Psoas muscle (tissue), 8 donors: ENCODE results near the gene DMBT1. TPM values are rescaled to one million over a fixed set of nuclear protein-coding genes. Genes with fewer than 3 reads are reported as not detected.

Experiments
- ATAC-seq, 4 donors: fragments of 200-7000 bp; cut with Tn5 transposase; one replicate each; pipeline ENCODE4 v1.9.1; 2020; ENCODE audit warnings: moderate library complexity in 3 of 4, mild to moderate bottlenecking in 2 of 4
- DNase-seq, 2 donors: peaks; one replicate each; pipeline ENCODE4 v3.0.0-alpha.2; 2020
- H3K27ac ChIP-seq: fragments of 200-600 bp; one replicate; pipeline ENCODE4 v1.8.0; 2022
- H3K27me3 ChIP-seq, 3 donors: fragments of 200-600 bp in 1 of 3; one replicate each; pipeline versions ENCODE4 v1.6.1 to v1.8.0; 2013 to 2022; ENCODE audit warnings: low read length in 2 of 3, mild to moderate bottlenecking in 2 of 3, moderate library complexity in 1 of 3; ENCODE audit not compliant: insufficient read depth in 3 of 3
- H3K36me3 ChIP-seq, 2 donors: fragments of 200-600 bp in 1 of 2; one replicate each; pipeline versions ENCODE4 v1.6.1 to v1.8.0; 2013 to 2022; ENCODE audit warnings: low read depth in 1 of 2, mild to moderate bottlenecking in 1 of 2, moderate library complexity in 1 of 2; ENCODE audit not compliant: insufficient read depth in 1 of 2
- H3K4me1 ChIP-seq: fragments of 200-600 bp; one replicate; pipeline ENCODE4 v1.8.0; 2022
- H3K4me3 ChIP-seq: fragments of 200-600 bp; one replicate; pipeline ENCODE4 v1.8.0; 2022; ENCODE audit warnings: mild to moderate bottlenecking
- H3K9me3 ChIP-seq: fragments of 200-600 bp; one replicate; pipeline ENCODE4 v1.8.0; 2022
- whole genome bisulfite sequencing, 3 donors: extraction: QIAGEN DNeasy Blood & Tissue Kit; methylation state at CpG; one replicate each; pipeline versions ENCODE4 v1.1.6 to v1.1.7; 2013; 5-methylcytosine and 5-hydroxymethylcytosine counted together
- intact Hi-C, 2 donors: fragments of 100-400 bp; cut with DNase I; formaldehyde crosslinking; loops; one replicate each; pipeline versions ENCODE4 v1.11.0 to v1.14.2; 2022
- polyA plus RNA-seq, 3 donors: library from polyadenylated mRNA; stranded (reverse); fragments of 200-250 nt; gene quantifications; one replicate each; pipeline ENCODE4 v1.2.3, GENCODE V29; 2013
- total RNA-seq, 4 donors: library from RNA; stranded (reverse); fragmentation: NEBNext Ultra II Directional in 2 of 4; extraction: Animal tissue kit (Norgen Biotek cat#: 25700) in 2 of 4; gene quantifications; one replicate each; pipeline versions ENCODE4 v1.2.1 to v1.2.4, GENCODE V29; 2021 to 2023
- TF ChIP-seq, protein P1 (sequence below): fragments of 200-600 bp; IDR thresholded peaks from one replicate; pipeline ENCODE4 v1.8.0; 2022; ENCODE audit warnings: antibody characterized with exemption
- donor health status: healthy with polysubstance abuse.
- donor health status: DM: no; HTN: no; CAD: no; lungs with moderate emphysema.
- donor health status: Bipolar disorder and iron deficiency.
- donor health status: healthy.
- donor health status: DM: yes; HTN: yes; CAD: no.
- donor health status: DM: no; HTN: no; CAD: no.
- donor health status: DM: no; HTN: no; CAD: no.
- donor health status: DM: yes; HTN: yes; CAD: no.

Gene DMBT1
- total and polyA plus RNA-seq, 7 donors: 0.03 to 0.43 (median 0.19) TPM

DNA sequence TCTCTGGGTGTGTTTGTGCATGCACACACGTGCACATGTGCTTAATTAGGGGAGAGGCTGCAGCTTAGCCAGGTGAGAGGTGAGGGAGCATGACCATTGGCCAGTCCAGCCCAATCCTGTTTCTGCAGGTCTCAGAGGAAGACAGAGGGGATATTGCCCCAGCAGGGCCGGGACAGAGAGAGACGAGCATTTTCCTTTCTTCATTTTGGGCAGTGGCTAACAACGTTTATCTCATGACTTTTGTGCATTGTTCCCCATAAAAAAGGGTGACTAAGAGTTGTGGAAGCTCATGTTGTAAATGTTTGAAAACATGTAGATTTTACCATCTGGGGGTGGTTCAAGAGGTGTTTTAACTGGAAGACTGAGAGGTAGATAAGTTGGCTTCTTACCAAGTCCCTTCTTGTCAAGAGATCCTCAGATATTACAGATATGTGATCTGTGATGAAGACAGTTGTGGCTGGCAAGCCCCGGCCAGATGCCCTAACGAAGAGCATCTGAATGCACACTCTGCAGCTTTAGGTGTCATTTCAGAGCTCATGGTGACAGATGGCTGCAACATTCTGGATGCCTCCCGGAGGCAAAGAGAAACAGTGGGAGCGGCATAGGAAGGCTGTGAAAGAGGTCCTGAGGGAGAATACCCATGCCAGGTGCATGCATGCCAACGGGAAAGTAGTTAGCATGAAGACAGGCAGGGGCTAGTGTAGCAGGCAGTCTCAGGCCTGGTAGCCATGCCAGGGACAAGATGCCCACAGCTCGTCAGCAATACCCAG, 16.7 kb upstream of the DMBT1 start:
- Histone ChIP-seq H3K9me3 (no peaks in the 10 kb centered on the region), H3K4me1 (no peaks in the 10 kb centered on the region), H3K36me3 (no peaks in the 10 kb centered on the region), H3K27me3 (no peaks in the 10 kb centered on the region), H3K27ac (no peak overlapping the region), H3K4me3 (no peak overlapping the region)
- TF ChIP-seq, protein P1, sequence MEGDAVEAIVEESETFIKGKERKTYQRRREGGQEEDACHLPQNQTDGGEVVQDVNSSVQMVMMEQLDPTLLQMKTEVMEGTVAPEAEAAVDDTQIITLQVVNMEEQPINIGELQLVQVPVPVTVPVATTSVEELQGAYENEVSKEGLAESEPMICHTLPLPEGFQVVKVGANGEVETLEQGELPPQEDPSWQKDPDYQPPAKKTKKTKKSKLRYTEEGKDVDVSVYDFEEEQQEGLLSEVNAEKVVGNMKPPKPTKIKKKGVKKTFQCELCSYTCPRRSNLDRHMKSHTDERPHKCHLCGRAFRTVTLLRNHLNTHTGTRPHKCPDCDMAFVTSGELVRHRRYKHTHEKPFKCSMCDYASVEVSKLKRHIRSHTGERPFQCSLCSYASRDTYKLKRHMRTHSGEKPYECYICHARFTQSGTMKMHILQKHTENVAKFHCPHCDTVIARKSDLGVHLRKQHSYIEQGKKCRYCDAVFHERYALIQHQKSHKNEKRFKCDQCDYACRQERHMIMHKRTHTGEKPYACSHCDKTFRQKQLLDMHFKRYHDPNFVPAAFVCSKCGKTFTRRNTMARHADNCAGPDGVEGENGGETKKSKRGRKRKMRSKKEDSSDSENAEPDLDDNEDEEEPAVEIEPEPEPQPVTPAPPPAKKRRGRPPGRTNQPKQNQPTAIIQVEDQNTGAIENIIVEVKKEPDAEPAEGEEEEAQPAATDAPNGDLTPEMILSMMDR: no peak
- DNase-seq (no peak), ATAC-seq (no peak)
- WGBS, 3 donors: 69 to 74% (median 71%) methylated on average over 10 of the region's 10 CpGs
- intact Hi-C loops: no loop called here

DNA sequence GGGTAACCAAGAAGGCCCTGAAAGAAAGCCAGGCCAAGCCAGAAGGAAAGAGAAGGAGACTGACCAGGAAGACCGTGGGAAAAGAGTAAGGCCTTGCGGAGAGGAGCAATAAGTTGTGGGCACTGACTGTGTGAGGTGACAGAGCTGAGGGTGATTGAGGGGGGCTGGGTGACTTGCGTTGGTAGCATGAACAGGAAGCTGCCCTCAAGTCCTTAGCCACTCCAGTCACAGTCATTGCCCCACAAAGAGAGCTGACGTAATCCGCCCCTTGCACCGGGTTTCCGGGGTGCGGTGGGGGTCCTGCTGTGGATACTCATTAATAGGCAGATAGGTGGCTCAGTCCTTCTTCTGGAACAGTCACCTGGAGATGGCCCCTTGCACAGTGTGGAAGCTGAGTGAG, 16.1 kb upstream of the DMBT1 start:
- ATAC-seq: no peak
- TF ChIP-seq, protein P1: no peak

DNA sequence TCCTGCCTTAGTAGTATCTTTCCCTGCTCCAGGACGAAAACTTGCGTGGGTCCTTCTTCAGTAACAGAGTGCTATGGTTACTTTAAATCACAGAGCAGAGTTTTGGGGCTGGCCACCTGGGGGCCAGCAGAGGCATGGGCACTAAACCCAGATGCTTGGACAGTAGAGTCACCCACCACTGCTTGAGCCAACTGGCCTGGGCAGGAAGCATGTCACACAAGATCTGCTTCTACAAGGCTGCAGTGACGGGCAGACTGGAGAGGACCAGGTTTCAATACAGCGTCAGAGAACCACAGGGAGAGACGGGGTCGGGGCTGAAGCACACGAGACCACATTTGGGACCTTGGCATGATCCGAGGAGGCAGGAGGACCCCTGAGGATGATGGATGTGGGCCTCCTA, 14.3 kb upstream of the DMBT1 start:
- WGBS, 3 donors: 80 to 89% (median 85%) methylated on average over 8 of the region's 8 CpGs
- H3K4me3 ChIP-seq: no peak overlapping the region
- H3K36me3 ChIP-seq: no peaks in the 10 kb centered on the region
- ATAC-seq (no peak), DNase-seq (no peak)
- no peaks in the 10 kb centered on the region for H3K27me3 ChIP-seq
- TF ChIP-seq, protein P1: no peak
- H3K9me3 ChIP-seq: no peaks in the 10 kb centered on the region
- H3K4me1 ChIP-seq: no peaks in the 10 kb centered on the region
- intact Hi-C loops: no loop called here
- H3K27ac ChIP-seq: no peak overlapping the region

More for the DNA sequence above, 16.1 kb upstream of the DMBT1 start:
- Histone ChIP-seq H3K4me3 (no peak overlapping the region), H3K4me1 (no peaks in the 10 kb centered on the region), H3K27me3 (no peaks in the 10 kb centered on the region), H3K27ac (no peak overlapping the region), H3K9me3 (no peaks in the 10 kb centered on the region), H3K36me3 (no peaks in the 10 kb centered on the region)
- no peak for DNase-seq
- intact Hi-C loops: no loop called here
- WGBS, 3 donors: 91 to 99% (median 93%) methylated on average over 8 of the region's 8 CpGs

DNA sequence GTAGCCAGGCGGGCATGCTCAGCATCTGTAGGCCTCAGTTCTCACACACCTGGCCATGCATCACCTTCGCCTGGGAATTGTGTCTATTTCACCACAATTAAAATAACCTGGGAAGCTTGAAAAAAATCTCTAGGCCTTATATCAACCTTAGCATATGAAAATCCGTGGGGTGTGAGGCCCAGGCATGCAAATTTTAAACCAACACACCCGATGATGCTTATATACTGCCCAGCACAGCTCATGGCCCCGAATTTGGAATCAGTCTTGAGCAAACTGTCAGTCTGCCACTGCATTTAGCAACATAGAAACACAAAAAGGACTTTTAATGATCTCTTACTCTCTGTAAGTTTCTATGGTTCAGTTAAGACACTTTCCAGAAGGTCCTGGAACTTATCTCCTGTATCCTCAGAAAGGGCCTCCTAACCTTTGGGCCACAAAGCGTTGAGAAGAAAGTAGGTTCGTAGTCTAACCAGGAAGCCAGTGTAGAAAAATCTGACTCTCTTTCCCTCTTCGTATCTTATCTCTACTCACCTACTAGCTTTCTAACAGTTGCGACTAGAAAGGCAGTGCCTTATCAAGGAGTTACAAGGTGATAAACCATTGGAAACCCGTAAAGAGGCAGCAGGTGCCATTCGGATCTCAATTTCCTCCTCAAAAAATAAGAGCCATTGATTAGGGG, 12.0 kb upstream of the DMBT1 start:
- Histone ChIP-seq H3K4me3 (no peak overlapping the region), H3K27me3 (no peaks in the 10 kb centered on the region), H3K36me3 (no peaks in the 10 kb centered on the region), H3K9me3 (no peaks in the 10 kb centered on the region), H3K4me1 (no peaks in the 10 kb centered on the region), H3K27ac (no peak overlapping the region)
- ATAC-seq (no peak), DNase-seq (no peak)
- WGBS, 3 donors: 89 to 91% (median 90%) methylated on average over 11 of the region's 11 CpGs
- intact Hi-C loops: no loop called here
- TF ChIP-seq, protein P1: no peak
